HepG2 (cell line): Measurements from ENCODE around the gene MED25. TPM values are rescaled to one million over a fixed set of nuclear protein-coding genes. Genes with fewer than 3 reads are reported as not detected.

Source experiments
- ARHGAP35 ChIP-seq: sonication (generic); formaldehyde crosslinking; IDR thresholded peaks from 2 replicates; pipeline ENCODE4 v1.9.0; 2022; ENCODE audit warnings: mild to moderate bottlenecking, inconsistent platforms, moderate library complexity, missing genetic modification reagents, borderline replicate concordance
- CCDC6 ChIP-seq: sonication (generic); formaldehyde crosslinking; IDR thresholded peaks from 2 replicates; pipeline ENCODE4 v1.8.1; 2022; ENCODE audit warnings: mild to moderate bottlenecking, missing genetic modification reagents, moderate library complexity
- CEBPG ChIP-seq: IDR thresholded peaks from 2 replicates; pipeline ENCODE4 v1.6.1; 2016
- CHD4 ChIP-seq: fragments of 200-600 bp; sonication (generic); IDR thresholded peaks from 2 replicates; pipeline ENCODE4 v1.7.0; 2017; ENCODE audit warnings: mild to moderate bottlenecking, low read length, borderline replicate concordance
- JUN ChIP-seq: sonication (generic); formaldehyde crosslinking; IDR thresholded peaks from 2 replicates; pipeline ENCODE4 v1.4.0; 2020; ENCODE audit warnings: mild to moderate bottlenecking, missing genetic modification reagents
- LCORL ChIP-seq, 2 experiments: fragments of 450-650 bp in 1 of 2; sonication (generic) in 1 of 2; formaldehyde crosslinking in 1 of 2; IDR thresholded peaks; 2 replicates each; pipeline versions ENCODE4 v1.5.0 to v1.6.1; 2017 to 2020; ENCODE audit warnings: antibody characterized with exemption in 1 of 2, missing genetic modification reagents in 1 of 2
- MIER3 ChIP-seq: IDR thresholded peaks from 2 replicates; pipeline ENCODE4 v1.6.1; 2016; ENCODE audit warnings: missing compliant biosample characterization, borderline replicate concordance
- MTF2 ChIP-seq: sonication (generic); formaldehyde crosslinking; IDR thresholded peaks from 2 replicates; pipeline ENCODE4 v1.5.0; 2020; ENCODE audit warnings: missing genetic modification reagents, borderline replicate concordance
- NFE2L2 ChIP-seq: fragments of 150-350 bp; IDR thresholded peaks from 2 replicates; pipeline ENCODE4 v1.6.1; 2014; ENCODE audit warnings: low read length
- NRL ChIP-seq: sonication (generic); formaldehyde crosslinking; IDR thresholded peaks from 2 replicates; pipeline ENCODE4 v1.5.0; 2020; ENCODE audit warnings: missing genetic modification reagents, mild to moderate bottlenecking, moderate library complexity, borderline replicate concordance
- ONECUT2 ChIP-seq: sonication (generic); formaldehyde crosslinking; IDR thresholded peaks from 2 replicates; pipeline ENCODE4 v1.4.0; 2020; ENCODE audit warnings: missing genetic modification reagents
- RAD51 ChIP-seq: fragments of 450-650 bp; IDR thresholded peaks from 2 replicates; pipeline ENCODE4 v1.6.1; 2016; ENCODE audit warnings: borderline replicate concordance
- SALL2 ChIP-seq: sonication (generic); formaldehyde crosslinking; IDR thresholded peaks from 2 replicates; pipeline ENCODE4 v1.8.1; 2023; ENCODE audit warnings: mild to moderate bottlenecking, missing genetic modification reagents, inconsistent platforms
- SNRNP70 ChIP-seq: fragments of 200-400 bp; formaldehyde crosslinking; IDR thresholded peaks from 2 replicates; pipeline ENCODE4 v1.6.1; 2017; ENCODE audit warnings: mild to moderate bottlenecking, low read depth, low read length, moderate library complexity
- ZNF510 ChIP-seq: sonication (generic); formaldehyde crosslinking; IDR thresholded peaks from 2 replicates; pipeline ENCODE4 v1.4.0; 2020; ENCODE audit warnings: low read depth, mild to moderate bottlenecking, missing genetic modification reagents
- ZNF605 ChIP-seq: sonication (generic); formaldehyde crosslinking; IDR thresholded peaks from 2 replicates; pipeline ENCODE4 v1.8.0; 2022; ENCODE audit warnings: mild to moderate bottlenecking, missing genetic modification reagents
- ZNF614 ChIP-seq: IDR thresholded peaks from 2 replicates; pipeline ENCODE4 v1.6.1; 2018; ENCODE audit warnings: missing biosample characterization, missing genetic modification reagents, inconsistent platforms, borderline replicate concordance
- polyA plus RNA-seq, 8 experiments: library from polyadenylated mRNA; depleted of rRNA in 3 of 8; stranded (reverse) in 7 of 8; unstranded in 1 of 8; fragments of >200 nt; fragmentation: Illumina TruSeq in 4 of 8; extraction: Trizol in 4 of 8; gene quantifications; 2 replicates each; pipeline versions ENCODE4 v1.2.1 to v1.2.3, GENCODE V29; 2011 to 2016; ENCODE audit warnings: low read depth in 4 of 8, missing spikeins in 1 of 8, mixed read lengths in 1 of 8; ENCODE audit not compliant: insufficient read depth in 1 of 8
- total RNA-seq, 5 experiments: library from RNA; depleted of rRNA; stranded (reverse); fragments of >200 nt; fragmentation: Illumina TruSeq; extraction: Trizol; gene quantifications; 2 replicates each; pipeline ENCODE4 v1.2.3, GENCODE V29; 2016; ENCODE audit warnings: low read depth in 1 of 5
- TF ChIP-seq, protein P1 (sequence below): sonication (generic); formaldehyde crosslinking; IDR thresholded peaks from 2 replicates; pipeline ENCODE4 v1.4.0; 2020; ENCODE audit warnings: missing genetic modification reagents
- TF ChIP-seq, protein P2 (sequence below): IDR thresholded peaks from 2 replicates; pipeline ENCODE4 v1.6.1; 2016; ENCODE audit warnings: missing genetic modification reagents, missing compliant biosample characterization
- TF ChIP-seq, protein P3 (sequence below): sonication (generic); IDR thresholded peaks from 2 replicates; pipeline ENCODE4 v1.6.1; 2016; ENCODE audit warnings: low read depth, borderline replicate concordance
- TF ChIP-seq, protein P4 (sequence below): sonication (generic); formaldehyde crosslinking; IDR thresholded peaks from 2 replicates; pipeline ENCODE4 v1.4.0; 2020; ENCODE audit warnings: missing genetic modification reagents

The MED25 gene
- total and polyA plus RNA-seq, 2 of the 13 experiments (the other 11 are each of a cell fraction or from before 2014, with no cell fraction given) = 11.1 to 15.1 TPM

DNA sequence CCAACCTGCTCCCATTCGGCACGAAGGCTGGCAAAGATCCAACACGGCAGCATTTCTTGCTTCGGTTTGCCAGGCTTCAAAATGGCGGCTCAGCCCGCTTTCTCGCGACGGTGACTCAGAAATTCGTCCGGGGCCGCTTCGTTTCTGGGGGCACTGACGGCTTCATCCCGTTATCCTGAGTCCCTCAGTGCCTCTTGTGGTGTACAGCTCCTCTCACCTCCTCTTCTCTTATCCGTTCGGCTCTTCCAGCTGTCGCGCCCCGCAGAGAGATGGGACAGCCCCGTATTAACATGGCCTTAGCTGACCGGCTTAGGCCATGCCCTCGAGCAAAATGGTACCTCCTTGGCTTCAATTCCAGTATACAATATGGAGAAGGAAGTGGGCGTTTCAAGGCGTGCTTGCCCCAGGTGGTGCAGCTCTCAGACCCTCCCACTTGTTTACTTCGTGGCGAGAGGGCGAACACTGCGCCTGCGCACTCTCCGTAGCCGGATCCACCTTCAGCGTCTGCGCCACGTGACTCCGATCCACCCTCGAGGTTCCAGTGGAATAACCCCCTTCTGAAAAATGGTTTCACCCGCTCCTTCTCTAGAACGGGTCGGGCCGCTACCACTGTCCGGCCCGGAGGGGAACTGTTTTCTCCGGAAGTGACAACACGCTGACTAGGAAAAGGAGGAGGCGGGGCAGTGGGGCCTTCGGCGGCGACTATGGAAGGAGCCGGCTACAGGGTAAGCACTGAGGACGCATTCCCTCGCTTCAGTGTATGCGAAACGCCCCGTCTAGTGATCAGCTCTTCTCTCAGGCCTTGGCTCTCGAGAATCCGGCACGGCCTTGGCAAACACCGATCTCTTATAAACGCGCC, 59.2 kb downstream of the MED25 start, which contains the start of the genes AKT1S1 and TBC1D17 (continued):
- TF ChIP-seq LCORL (IDR thresholded peaks at IDR 0.05) (no peak), LCORL (CRISPR knock-in tag; IDR thresholded peaks at IDR 0.05) (no peak), ARHGAP35 (no peak), NRL (CRISPR knock-in tag) (no peak), SNRNP70 (no peak), MIER3 (CRISPR knock-in tag) (no peak; the same call in 1 of the 2 replicates), NFE2L2 (no peak), ZNF510 (CRISPR knock-in tag) (no peak), JUN (CRISPR knock-in tag) (no peak), CEBPG (0 out of 2 replicates have a peak, but pooled peaks have one; percentile 6), ZNF614 (CRISPR knock-in tag) (peak; percentile 70; the same call in 1 of the 2 replicates), ZNF605 (CRISPR knock-in tag) (no peak; the same call in 1 of the 2 replicates), CHD4 (no peak), CCDC6 (CRISPR knock-in tag) (0 out of 2 replicates have a peak, but pooled peaks have one; percentile 73), ONECUT2 (CRISPR knock-in tag) (no peak), MTF2 (CRISPR knock-in tag) (no peak), RAD51 (peak; percentile 94), SALL2 (CRISPR knock-in tag) (no peak)
- TF ChIP-seq, protein P1, sequence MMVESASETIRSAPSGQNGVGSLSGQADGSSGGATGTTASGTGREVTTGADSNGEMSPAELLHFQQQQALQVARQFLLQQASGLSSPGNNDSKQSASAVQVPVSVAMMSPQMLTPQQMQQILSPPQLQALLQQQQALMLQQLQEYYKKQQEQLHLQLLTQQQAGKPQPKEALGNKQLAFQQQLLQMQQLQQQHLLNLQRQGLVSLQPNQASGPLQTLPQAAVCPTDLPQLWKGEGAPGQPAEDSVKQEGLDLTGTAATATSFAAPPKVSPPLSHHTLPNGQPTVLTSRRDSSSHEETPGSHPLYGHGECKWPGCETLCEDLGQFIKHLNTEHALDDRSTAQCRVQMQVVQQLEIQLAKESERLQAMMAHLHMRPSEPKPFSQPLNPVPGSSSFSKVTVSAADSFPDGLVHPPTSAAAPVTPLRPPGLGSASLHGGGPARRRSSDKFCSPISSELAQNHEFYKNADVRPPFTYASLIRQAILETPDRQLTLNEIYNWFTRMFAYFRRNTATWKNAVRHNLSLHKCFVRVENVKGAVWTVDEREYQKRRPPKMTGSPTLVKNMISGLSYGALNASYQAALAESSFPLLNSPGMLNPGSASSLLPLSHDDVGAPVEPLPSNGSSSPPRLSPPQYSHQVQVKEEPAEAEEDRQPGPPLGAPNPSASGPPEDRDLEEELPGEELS = peak; percentile 77
- TF ChIP-seq, protein P2, sequence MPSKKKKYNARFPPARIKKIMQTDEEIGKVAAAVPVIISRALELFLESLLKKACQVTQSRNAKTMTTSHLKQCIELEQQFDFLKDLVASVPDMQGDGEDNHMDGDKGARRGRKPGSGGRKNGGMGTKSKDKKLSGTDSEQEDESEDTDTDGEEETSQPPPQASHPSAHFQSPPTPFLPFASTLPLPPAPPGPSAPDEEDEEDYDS (CRISPR knock-in tag) = peak; percentile 47; the same call in 1 of the 2 replicates
- TF ChIP-seq, protein P3, sequence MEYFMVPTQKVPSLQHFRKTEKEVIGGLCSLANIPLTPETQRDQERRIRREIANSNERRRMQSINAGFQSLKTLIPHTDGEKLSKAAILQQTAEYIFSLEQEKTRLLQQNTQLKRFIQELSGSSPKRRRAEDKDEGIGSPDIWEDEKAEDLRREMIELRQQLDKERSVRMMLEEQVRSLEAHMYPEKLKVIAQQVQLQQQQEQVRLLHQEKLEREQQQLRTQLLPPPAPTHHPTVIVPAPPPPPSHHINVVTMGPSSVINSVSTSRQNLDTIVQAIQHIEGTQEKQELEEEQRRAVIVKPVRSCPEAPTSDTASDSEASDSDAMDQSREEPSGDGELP = peak; percentile 77; the same call in 1 of the 2 replicates
- TF ChIP-seq, protein P4, sequence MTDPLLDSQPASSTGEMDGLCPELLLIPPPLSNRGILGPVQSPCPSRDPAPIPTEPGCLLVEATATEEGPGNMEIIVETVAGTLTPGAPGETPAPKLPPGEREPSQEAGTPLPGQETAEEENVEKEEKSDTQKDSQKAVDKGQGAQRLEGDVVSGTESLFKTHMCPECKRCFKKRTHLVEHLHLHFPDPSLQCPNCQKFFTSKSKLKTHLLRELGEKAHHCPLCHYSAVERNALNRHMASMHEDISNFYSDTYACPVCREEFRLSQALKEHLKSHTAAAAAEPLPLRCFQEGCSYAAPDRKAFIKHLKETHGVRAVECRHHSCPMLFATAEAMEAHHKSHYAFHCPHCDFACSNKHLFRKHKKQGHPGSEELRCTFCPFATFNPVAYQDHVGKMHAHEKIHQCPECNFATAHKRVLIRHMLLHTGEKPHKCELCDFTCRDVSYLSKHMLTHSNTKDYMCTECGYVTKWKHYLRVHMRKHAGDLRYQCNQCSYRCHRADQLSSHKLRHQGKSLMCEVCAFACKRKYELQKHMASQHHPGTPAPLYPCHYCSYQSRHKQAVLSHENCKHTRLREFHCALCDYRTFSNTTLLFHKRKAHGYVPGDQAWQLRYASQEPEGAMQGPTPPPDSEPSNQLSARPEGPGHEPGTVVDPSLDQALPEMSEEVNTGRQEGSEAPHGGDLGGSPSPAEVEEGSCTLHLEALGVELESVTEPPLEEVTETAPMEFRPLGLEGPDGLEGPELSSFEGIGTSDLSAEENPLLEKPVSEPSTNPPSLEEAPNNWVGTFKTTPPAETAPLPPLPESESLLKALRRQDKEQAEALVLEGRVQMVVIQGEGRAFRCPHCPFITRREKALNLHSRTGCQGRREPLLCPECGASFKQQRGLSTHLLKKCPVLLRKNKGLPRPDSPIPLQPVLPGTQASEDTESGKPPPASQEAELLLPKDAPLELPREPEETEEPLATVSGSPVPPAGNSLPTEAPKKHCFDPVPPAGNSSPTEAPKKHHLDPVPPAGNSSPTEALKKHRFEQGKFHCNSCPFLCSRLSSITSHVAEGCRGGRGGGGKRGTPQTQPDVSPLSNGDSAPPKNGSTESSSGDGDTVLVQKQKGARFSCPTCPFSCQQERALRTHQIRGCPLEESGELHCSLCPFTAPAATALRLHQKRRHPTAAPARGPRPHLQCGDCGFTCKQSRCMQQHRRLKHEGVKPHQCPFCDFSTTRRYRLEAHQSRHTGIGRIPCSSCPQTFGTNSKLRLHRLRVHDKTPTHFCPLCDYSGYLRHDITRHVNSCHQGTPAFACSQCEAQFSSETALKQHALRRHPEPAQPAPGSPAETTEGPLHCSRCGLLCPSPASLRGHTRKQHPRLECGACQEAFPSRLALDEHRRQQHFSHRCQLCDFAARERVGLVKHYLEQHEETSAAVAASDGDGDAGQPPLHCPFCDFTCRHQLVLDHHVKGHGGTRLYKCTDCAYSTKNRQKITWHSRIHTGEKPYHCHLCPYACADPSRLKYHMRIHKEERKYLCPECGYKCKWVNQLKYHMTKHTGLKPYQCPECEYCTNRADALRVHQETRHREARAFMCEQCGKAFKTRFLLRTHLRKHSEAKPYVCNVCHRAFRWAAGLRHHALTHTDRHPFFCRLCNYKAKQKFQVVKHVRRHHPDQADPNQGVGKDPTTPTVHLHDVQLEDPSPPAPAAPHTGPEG (CRISPR knock-in tag) = no peak
